NCI-H187 (cell line): ENCODE results near the gene ACTN1.
"Not testable (repeated sequence)": the region's sequence is repeated elsewhere in the genome, so short reads cannot be mapped to it uniquely, and the experiment has no call there.

ENCODE experiments used
- DNase-seq, 2 experiments: peaks; one replicate each; lab custom pipeline; 2025; lab: John Stamatoyannopoulos, UW

ACTN1 gene

GRCh38 chr14:68863610-68864360 is 115.3 kb downstream of the ACTN1 start:
- no peak for DNase-seq

- peak; percentile 43 to 49 for DNase-seq
Measured at GRCh38 chr14:68862954-68863594, 116.0 kb downstream of the ACTN1 start.

GRCh38 chr14:68860771-68861170 is 118.3 kb downstream of the ACTN1 start:
- no peak for DNase-seq

- no peak for DNase-seq
Measured at GRCh38 chr14:68857516-68858070, 121.5 kb downstream of the ACTN1 start.

- no peak for DNase-seq
Measured at GRCh38 chr14:68856572-68856971, 122.5 kb downstream of the ACTN1 start.

- no peak for DNase-seq
Measured at GRCh38 chr14:68854421-68854820, 124.7 kb downstream of the ACTN1 start.

GRCh38 chr14:68853749-68854148 is 125.4 kb downstream of the ACTN1 start:
- no peak for DNase-seq

- DNase-seq = not testable (repeated sequence)
Measured at GRCh38 chr14:68852493-68852892, 126.6 kb downstream of the ACTN1 start.

GRCh38 chr14:68851078-68851477 is 128.0 kb downstream of the ACTN1 start:
- no peak for DNase-seq

GRCh38 chr14:68849416-68849815 is 129.7 kb downstream of the ACTN1 start:
- DNase-seq = no peak

- DNase-seq = no peak
Measured at GRCh38 chr14:68848253-68848652, 130.8 kb downstream of the ACTN1 start.

GRCh38 chr14:68847640-68848039 is 131.5 kb downstream of the ACTN1 start:
- DNase-seq = not testable (repeated sequence)

GRCh38 chr14:68846466-68846865 is 132.6 kb downstream of the ACTN1 start:
- no peak for DNase-seq

- DNase-seq = no peak
Measured at GRCh38 chr14:68844210-68844545, 134.9 kb downstream of the ACTN1 start.

- peak; percentile 15 to 49 for DNase-seq
Measured at GRCh38 chr14:68843471-68844209, 135.5 kb downstream of the ACTN1 start.

GRCh38 chr14:68842298-68842697 is 136.8 kb downstream of the ACTN1 start:
- no peak for DNase-seq

- DNase-seq = no peak
Measured at GRCh38 chr14:68841016-68841809, 137.9 kb downstream of the ACTN1 start.

GRCh38 chr14:68840454-68840853 is 138.6 kb downstream of the ACTN1 start:
- DNase-seq = no peak

GRCh38 chr14:68836082-68836481 is 143.0 kb downstream of the ACTN1 start:
- no peak for DNase-seq

- DNase-seq = no peak
Measured at GRCh38 chr14:68834816-68835215, 144.3 kb downstream of the ACTN1 start.

- DNase-seq = no peak
Measured at GRCh38 chr14:68828698-68829097, 150.4 kb downstream of the ACTN1 start.

- DNase-seq = no peak
Measured at GRCh38 chr14:68825729-68826128, 153.4 kb downstream of the ACTN1 start.
